Measurements from ENCODE around the gene AHNAK.

Gene AHNAK

DNA sequence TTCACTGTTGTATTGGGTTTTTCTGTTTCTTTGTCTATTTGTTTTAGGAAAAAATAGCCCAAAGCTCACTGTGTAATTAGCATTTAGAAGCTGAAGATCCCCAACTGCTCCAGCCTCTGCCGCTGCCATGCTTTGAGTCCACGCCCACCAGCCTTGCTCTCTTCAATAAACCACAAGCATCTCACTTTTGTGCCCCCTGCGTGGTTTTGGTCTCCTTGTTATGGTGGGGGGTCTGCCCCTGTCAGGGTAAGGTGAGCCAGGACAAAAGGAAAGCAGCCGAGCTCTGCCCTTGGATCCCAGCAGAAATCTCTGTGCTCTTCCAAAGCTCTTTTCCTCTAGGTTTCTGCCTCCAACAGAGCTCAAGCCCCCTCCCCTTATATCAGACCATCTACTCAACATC, 123.6 kb downstream of the AHNAK start:
- TF ChIP-seq, protein P1, sequence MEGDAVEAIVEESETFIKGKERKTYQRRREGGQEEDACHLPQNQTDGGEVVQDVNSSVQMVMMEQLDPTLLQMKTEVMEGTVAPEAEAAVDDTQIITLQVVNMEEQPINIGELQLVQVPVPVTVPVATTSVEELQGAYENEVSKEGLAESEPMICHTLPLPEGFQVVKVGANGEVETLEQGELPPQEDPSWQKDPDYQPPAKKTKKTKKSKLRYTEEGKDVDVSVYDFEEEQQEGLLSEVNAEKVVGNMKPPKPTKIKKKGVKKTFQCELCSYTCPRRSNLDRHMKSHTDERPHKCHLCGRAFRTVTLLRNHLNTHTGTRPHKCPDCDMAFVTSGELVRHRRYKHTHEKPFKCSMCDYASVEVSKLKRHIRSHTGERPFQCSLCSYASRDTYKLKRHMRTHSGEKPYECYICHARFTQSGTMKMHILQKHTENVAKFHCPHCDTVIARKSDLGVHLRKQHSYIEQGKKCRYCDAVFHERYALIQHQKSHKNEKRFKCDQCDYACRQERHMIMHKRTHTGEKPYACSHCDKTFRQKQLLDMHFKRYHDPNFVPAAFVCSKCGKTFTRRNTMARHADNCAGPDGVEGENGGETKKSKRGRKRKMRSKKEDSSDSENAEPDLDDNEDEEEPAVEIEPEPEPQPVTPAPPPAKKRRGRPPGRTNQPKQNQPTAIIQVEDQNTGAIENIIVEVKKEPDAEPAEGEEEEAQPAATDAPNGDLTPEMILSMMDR (IDR thresholded peaks at IDR 0.05; ENCODE audit: extremely low read depth, insufficient read depth, missing control alignments): no peak
- DNase-seq (ENCODE audit: low spot score): no peak
- in situ Hi-C loops (cut with MboI; ENCODE audit: low pct_unique_long_range_greater_than_20kb, low sequenced_read_pairs, unreplicated experiment): loop anchor here (10.0 to 25.0 kb wide), 2 partner anchors 142 to 439 kb away; no protein-coding TSS in a partner anchor

DNA sequence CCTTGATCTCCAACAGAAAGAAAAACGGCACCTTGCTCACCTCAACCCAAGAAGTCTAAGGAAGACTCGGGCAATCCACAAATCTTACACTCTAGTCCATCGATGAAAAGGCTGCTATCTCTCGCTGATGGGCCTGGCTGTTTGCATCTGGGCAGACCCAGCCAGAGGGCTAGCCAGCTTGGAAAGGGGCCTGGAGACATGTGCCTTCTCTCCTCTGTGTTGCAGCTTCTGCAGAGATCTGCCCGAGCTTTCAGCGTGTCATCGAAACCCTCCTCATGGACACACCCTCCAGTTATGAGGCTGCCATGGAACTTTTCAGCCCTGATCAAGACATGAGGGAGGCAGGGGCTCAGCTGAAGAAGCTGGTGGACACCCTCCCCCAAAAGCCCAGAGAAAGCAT, 124.6 kb downstream of the AHNAK start:
- TF ChIP-seq, protein P1 (IDR thresholded peaks at IDR 0.05; ENCODE audit: extremely low read depth, insufficient read depth, missing control alignments): no peak
- in situ Hi-C loops (cut with MboI; ENCODE audit: low pct_unique_long_range_greater_than_20kb, low sequenced_read_pairs, unreplicated experiment): loop anchor here (10.0 to 25.0 kb wide), 2 partner anchors 143 to 440 kb away; no protein-coding TSS in a partner anchor
- DNase-seq (ENCODE audit: low spot score): no peak

DNA sequence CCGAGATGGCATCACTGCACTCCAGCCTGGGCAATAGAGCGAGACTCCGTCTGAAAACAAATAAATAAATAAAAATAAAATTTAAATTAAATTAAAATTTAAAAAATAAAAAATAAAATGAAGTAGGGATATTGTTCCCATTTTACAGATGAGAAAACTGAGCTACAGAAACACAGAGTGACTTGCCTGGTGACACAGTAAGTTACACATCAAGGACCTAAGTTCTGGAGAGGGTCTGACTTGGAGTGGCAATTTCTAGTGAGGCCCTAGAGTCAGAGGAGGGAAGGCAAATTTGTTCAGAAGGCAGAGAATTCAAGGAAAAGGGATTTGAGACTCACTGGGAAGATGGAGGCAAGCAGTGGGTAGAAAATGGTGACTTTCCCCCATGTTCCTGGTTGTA, 125.7 kb downstream of the AHNAK start:
- in situ Hi-C loops (cut with MboI; ENCODE audit: low pct_unique_long_range_greater_than_20kb, low sequenced_read_pairs, unreplicated experiment): loop anchor here (10.0 to 25.0 kb wide), 2 partner anchors 144 to 441 kb away; no protein-coding TSS in a partner anchor
- TF ChIP-seq, protein P1 (IDR thresholded peaks at IDR 0.05; ENCODE audit: extremely low read depth, insufficient read depth, missing control alignments): no peak

DNA sequence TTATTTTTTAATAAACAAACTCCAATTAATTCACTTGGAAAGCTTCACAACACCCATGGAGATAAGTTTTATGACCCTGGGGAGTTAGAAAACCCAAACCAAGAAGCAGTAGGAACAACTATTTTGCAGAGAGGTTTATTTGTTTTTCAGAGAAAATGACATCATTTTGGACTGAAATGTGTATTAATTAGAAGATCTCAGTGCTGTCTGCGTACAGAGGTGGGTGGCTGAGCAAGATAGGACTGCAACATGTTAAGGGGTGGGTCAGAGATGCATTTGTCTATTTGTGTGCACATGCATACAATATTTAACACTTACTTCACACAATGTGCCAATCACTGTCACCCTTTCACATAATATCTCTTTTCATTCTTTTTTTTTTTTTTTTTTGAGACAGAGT, 126.7 kb downstream of the AHNAK start:
- no peak for DNase-seq (ENCODE audit: low spot score)
- TF ChIP-seq, protein P1 (IDR thresholded peaks at IDR 0.05; ENCODE audit: extremely low read depth, insufficient read depth, missing control alignments): no peak
- in situ Hi-C loops (cut with MboI; ENCODE audit: low pct_unique_long_range_greater_than_20kb, low sequenced_read_pairs, unreplicated experiment): loop anchor here (10.0 to 25.0 kb wide), 2 partner anchors 145 to 442 kb away; no protein-coding TSS in a partner anchor

More for the DNA sequence above, 125.7 kb downstream of the AHNAK start:
- DNase-seq (ENCODE audit: low spot score): no peak

DNA sequence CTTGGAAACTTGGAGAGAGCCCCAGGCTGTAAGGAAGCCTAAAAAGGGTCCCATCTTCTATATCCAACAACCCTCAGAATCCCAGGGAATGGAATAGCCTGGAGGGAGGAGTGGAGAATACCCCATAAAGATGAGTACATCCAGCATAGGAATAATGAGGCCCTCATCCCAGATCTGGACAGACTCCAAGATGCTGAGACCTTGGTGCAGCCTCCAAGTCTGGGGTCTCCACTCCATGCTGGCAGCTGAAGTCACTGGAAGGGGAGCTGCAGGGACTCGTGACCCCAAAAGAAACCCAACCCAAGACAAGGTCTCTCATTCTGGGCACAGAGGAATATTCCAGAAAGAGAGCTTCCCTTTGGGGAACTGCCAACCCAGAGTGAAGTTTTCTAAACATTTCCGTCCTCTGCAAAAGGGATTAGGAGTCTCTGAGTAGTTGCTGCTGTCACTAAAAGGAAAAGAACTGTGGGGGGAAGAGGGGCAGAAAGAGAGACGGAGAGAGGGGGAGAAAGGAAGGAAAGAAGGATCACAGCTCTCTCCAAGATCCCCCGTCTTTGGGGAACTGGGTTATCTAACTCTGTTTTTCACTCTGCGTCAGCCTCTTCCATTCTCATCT, 127.2 kb downstream of the AHNAK start:
- TF ChIP-seq, protein P1 (IDR thresholded peaks at IDR 0.05; ENCODE audit: extremely low read depth, insufficient read depth, missing control alignments): no peak
- in situ Hi-C loops (cut with MboI; ENCODE audit: low pct_unique_long_range_greater_than_20kb, low sequenced_read_pairs, unreplicated experiment): loop anchor here (25.0 kb wide), 1 partner anchor 443 kb away; no protein-coding TSS in a partner anchor
- DNase-seq (ENCODE audit: low spot score): no peak

DNA sequence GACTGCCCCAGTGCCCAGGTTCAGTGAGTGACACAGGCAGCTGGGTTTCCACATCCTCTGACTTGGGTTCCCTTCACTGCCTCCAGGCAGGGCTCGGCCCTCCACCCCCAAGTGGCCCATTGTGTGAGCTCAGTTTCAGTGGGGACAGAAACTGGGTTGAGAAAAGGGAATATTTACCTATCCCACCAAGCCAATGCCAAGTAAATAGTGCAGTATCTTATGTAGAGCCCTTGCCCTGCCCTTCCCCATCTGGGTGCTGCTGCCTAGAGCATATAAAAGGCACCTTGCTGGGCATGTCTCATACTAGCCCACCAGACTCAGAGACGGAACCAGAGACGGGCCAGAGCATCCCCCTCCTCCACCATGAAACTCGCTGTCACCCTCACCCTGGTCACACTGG, 127.9 kb downstream of the AHNAK start, which contains the start of gene SCGB1A1:
Gene SCGB1A1 (plus strand): TSS at position 301 of the 400 bp plus-strand sequence. CDS start 63 bp downstream, at position 364.
- TF ChIP-seq, protein P1 (IDR thresholded peaks at IDR 0.05; ENCODE audit: extremely low read depth, insufficient read depth, missing control alignments): no peak
- no peak for DNase-seq (ENCODE audit: low spot score)
- in situ Hi-C loops (cut with MboI; ENCODE audit: low pct_unique_long_range_greater_than_20kb, low sequenced_read_pairs, unreplicated experiment): loop anchor here (25.0 kb wide), 1 partner anchor 444 kb away; no protein-coding TSS in a partner anchor

Data from GM13977 (cell line).